Right lobe of liver (tissue), 6 donors: Measurements from ENCODE around the gene KIRREL3. TPM values are rescaled to one million over a fixed set of nuclear protein-coding genes. Genes with fewer than 3 reads are reported as not detected.

ENCODE experiments used
- ATAC-seq, 4 donors: fragments of 200-7000 bp; cut with Tn5 transposase; one replicate each; pipeline ENCODE4 v1.9.1; 2020; ENCODE audit warnings: mild to moderate bottlenecking in 4 of 4, moderate library complexity in 4 of 4
- DNase-seq, 3 donors: peaks; one replicate each; pipeline ENCODE4 v3.0.0-alpha.2; 2020
- H3K27ac ChIP-seq, 3 donors: fragments of 200-600 bp; one replicate each; pipeline ENCODE4 v1.8.0; 2022
- H3K27me3 ChIP-seq, 2 donors: fragments of 200-600 bp; one replicate each; pipeline ENCODE4 v1.8.0; 2022
- H3K36me3 ChIP-seq, 4 donors: fragments of 200-600 bp; sonication (generic) in 1 of 4; one replicate each; pipeline versions ENCODE4 v1.5.1 to v1.8.0; 2017 to 2022; ENCODE audit warnings: control low read depth in 1 of 4
- H3K4me1 ChIP-seq, 4 donors: fragments of 200-600 bp; sonication (generic) in 1 of 4; one replicate each; pipeline versions ENCODE4 v1.5.1 to v1.8.0; 2017 to 2022; ENCODE audit warnings: control low read depth in 1 of 4
- H3K4me3 ChIP-seq, 3 donors: fragments of 200-600 bp; one replicate each; pipeline ENCODE4 v1.8.0; 2022
- H3K9me3 ChIP-seq, 4 donors: fragments of 200-600 bp; sonication (generic) in 1 of 4; one replicate each; pipeline versions ENCODE4 v1.5.1 to v1.8.0; 2017 to 2022; ENCODE audit warnings: control low read depth in 1 of 4
- POLR2A ChIP-seq: fragments of 450-650 bp; IDR thresholded peaks from one replicate; pipeline ENCODE4 v1.6.1; 2017; ENCODE audit warnings: antibody characterized with exemption, mild to moderate bottlenecking
- WGBS: methylation state at CpG from one replicate; pipeline ENCODE4 v1.1.6; 2018; ENCODE audit warnings: low coverage, low lambda C conversion rate; ENCODE audit not compliant: insufficient coverage; ENCODE audit errors: missing lambda C conversion rate; 5-methylcytosine and 5-hydroxymethylcytosine counted together
- intact Hi-C, 2 donors: fragments of 100-400 bp; cut with DNase I; formaldehyde crosslinking; loops; one replicate each; pipeline versions ENCODE4 v1.11.2 to v1.14.1; 2022
- total RNA-seq, 6 experiments: library from RNA; depleted of rRNA in 2 of 6; stranded (reverse); fragments of >200 nt in 2 of 6; fragmentation: NEBNext Ultra II Directional in 3 of 6; extraction: Animal tissue kit (Norgen Biotek cat#: 25700) in 3 of 6; gene quantifications; one replicate each; pipeline versions ENCODE4 v1.1.0 to v1.2.4, GENCODE V29; 2016 to 2023
- TF ChIP-seq, protein P1 (sequence below), 4 donors: fragments of 200-600 bp in 3 of 4; fragments of 450-650 bp in 1 of 4; IDR thresholded peaks; one replicate each; pipeline versions ENCODE4 v1.5.1 to v1.8.0; 2016 to 2022; ENCODE audit warnings: antibody characterized with exemption in 4 of 4, mild to moderate bottlenecking in 2 of 4
- donor health status: DM: no; HTN: yes; CAD: no.
- donor health status: DM: no; HTN: no; CAD: no.
- donor health status: DM: no; HTN: no; CAD: no.
- donor health status: DM: no; HTN: yes; CAD: no.
- donor health status: DM: no; HTN: yes; CAD: no.

The KIRREL3 gene
- total RNA-seq, 6 experiments from 2014 or later: not detected

DNA sequence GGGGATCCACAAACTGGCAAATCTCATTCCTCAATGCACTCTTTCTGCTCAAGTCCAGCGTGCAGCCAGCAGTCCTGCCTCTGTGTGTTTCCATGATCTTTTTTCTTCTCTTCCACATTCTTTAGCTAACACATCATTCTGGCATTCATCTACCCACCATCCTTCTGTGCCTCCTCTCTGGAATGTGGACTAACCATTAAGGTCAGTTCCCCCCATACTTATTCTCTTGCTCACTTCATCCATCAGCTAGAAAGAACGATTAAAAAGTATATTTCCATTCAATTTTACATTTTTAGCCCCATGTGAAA lies 7.8 kb downstream of the KIRREL3 start:
- Histone ChIP-seq H3K4me1 (no peaks in the 10 kb centered on the region), H3K27me3 (no peaks in the 10 kb centered on the region), H3K27ac (no peak overlapping the region), H3K4me3 (no peak overlapping the region), H3K36me3 (no peaks in the 10 kb centered on the region), H3K9me3 (no peaks in the 10 kb centered on the region)
- intact Hi-C loops: loop anchor here (5.0 to 10.0 kb wide), 3 partner anchors 278 to 548 kb away; no protein-coding TSS in a partner anchor
- DNase-seq (no peak), ATAC-seq (no peak)
- 46% methylated on average over 2 of the region's 2 CpGs for WGBS
- no peak for TF ChIP-seq POLR2A
- TF ChIP-seq, protein P1, sequence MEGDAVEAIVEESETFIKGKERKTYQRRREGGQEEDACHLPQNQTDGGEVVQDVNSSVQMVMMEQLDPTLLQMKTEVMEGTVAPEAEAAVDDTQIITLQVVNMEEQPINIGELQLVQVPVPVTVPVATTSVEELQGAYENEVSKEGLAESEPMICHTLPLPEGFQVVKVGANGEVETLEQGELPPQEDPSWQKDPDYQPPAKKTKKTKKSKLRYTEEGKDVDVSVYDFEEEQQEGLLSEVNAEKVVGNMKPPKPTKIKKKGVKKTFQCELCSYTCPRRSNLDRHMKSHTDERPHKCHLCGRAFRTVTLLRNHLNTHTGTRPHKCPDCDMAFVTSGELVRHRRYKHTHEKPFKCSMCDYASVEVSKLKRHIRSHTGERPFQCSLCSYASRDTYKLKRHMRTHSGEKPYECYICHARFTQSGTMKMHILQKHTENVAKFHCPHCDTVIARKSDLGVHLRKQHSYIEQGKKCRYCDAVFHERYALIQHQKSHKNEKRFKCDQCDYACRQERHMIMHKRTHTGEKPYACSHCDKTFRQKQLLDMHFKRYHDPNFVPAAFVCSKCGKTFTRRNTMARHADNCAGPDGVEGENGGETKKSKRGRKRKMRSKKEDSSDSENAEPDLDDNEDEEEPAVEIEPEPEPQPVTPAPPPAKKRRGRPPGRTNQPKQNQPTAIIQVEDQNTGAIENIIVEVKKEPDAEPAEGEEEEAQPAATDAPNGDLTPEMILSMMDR (IDR thresholded peaks at IDR 0.05): no peak

DNA sequence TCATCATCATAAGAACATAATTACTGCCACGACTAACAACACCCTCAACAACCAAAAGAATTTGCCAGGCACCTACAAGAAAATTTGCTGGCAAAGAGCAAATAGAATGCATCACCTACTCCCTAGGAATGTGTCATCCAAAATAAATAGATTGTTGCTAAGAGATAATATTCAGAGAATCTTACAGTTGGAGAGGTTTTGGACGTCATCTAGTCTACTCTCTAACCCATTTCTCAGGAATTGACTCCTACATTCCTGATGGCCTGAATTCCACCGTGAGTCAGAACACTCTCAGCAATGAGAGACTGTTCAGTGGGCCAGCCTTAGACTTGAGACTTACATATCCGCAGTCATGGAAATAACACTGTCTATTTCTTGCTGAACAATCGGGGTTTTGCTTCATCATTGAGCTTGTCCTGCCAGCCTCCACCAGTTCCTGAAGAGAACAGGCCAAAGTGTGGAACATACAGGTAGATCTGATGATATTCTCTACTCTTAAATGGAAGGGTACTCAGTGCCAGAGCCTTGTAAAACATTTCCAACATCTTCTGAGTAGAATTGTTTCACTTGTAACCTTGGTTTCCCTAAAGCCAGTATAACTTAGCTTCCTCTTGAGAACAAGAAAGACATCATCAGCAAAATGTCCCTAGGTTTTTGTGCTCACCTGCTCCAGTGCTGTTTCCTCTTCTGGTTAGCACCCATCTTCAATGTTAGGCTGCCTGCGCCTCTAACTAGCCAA lies 8.3 kb downstream of the KIRREL3 start:
- H3K9me3 ChIP-seq: no peaks in the 10 kb centered on the region
- TF ChIP-seq POLR2A: no peak
- TF ChIP-seq, protein P1 (IDR thresholded peaks at IDR 0.05): no peak
- no peaks in the 10 kb centered on the region for H3K36me3 ChIP-seq
- H3K4me1 ChIP-seq: no peaks in the 10 kb centered on the region
- WGBS: 41% methylated on average over 5 of the region's 6 CpGs
- no peak for ATAC-seq
- no peaks in the 10 kb centered on the region for H3K27me3 ChIP-seq
- intact Hi-C loops: loop anchor here (5.0 to 10.0 kb wide), 3 partner anchors 277 to 547 kb away; no protein-coding TSS in a partner anchor
- H3K4me3 ChIP-seq: no peak overlapping the region
- DNase-seq: no peak
- H3K27ac ChIP-seq: no peak overlapping the region

DNA sequence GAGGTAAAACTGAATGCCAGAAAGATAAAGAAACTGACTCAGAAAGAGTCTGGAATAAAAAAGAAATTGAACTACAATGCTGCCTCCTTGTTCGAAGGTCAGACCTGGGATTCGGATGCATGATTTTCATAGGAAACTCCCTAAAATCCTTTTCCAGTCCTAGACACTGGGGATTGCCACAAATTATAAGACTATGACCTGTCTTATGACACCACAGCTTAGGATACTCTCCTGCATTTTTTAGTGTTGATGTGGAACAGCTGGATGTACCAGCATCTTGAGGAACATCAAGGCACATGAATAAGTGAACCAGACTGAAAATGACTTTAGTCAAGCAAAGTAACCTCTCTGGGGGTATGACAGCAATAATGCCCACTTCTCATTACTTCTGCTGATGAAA lies 9.0 kb downstream of the KIRREL3 start:
- no peak for ATAC-seq
- no peak overlapping the region for H3K27ac ChIP-seq
- TF ChIP-seq, protein P1 (IDR thresholded peaks at IDR 0.05): no peak
- H3K27me3 ChIP-seq: no peaks in the 10 kb centered on the region
- no peaks in the 10 kb centered on the region for H3K4me1 ChIP-seq
- H3K9me3 ChIP-seq: no peaks in the 10 kb centered on the region
- no peaks in the 10 kb centered on the region for H3K36me3 ChIP-seq
- intact Hi-C loops: loop anchor here (5.0 to 10.0 kb wide), 3 partner anchors 277 to 547 kb away; no protein-coding TSS in a partner anchor
- no peak for DNase-seq
- no peak overlapping the region for H3K4me3 ChIP-seq
- 53% methylated on average over 2 of the region's 2 CpGs for WGBS

DNA sequence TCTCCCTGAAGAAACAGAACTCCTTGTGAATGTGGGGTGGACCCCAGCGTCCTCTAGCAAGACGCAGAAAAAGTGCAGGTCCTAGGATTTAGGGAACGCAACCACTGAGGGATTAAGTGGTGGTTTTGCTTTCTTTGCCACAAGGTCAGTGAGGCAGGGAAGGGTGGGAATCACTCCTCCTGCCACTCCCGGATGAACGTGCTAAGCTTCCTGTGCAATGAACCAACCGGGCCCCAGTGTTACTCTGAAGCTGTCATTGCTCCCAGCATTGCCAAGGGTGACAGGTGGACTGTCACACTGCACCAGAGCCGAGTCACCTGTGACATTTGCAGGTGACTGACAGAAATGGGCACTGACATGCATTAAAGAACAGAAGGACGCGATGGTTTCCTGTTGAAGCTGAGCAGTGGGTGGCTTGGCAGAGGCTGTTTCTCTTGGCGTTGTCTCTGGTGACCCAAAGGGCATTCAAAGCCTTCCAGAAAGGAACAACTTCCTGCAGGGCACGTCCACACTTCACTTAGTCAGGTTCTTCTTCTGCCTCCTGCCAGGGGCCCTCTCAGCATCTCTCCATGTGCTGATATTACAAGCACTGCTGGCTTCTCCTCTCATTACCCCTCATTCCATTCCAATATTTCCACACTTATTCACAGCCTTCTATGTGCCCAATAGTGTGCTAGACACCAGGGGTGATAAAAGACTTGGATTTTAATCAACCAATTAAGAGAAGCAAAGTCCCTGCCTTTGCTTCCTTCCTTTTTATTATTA lies 9.7 kb downstream of the KIRREL3 start:
- H3K4me3 ChIP-seq: no peak overlapping the region
- WGBS: 27% methylated on average over 5 of the region's 11 CpGs
- ATAC-seq: no peak
- no peak for DNase-seq
- H3K27ac ChIP-seq: no peak overlapping the region
- H3K9me3 ChIP-seq: no peaks in the 10 kb centered on the region
- H3K4me1 ChIP-seq: no peaks in the 10 kb centered on the region
- H3K36me3 ChIP-seq: no peaks in the 10 kb centered on the region
- intact Hi-C loops: loop anchor here (5.0 to 10.0 kb wide), 3 partner anchors 276 to 546 kb away; no protein-coding TSS in a partner anchor
- H3K27me3 ChIP-seq: no peaks in the 10 kb centered on the region
- TF ChIP-seq, protein P1 (IDR thresholded peaks at IDR 0.05): no peak
- no peak for TF ChIP-seq POLR2A
